HG03108 (cell line): ENCODE results near the gene CCDC87.
"Not testable (repeated sequence)": the region's sequence is repeated elsewhere in the genome, so short reads cannot be mapped to it uniquely, and the experiment has no call there.

Source experiments
- ATAC-seq: cut with Tn5 transposase; IDR thresholded peaks from one replicate; pipeline ENCODE4 v1.9.1; 2021; ENCODE audit warnings: moderate library complexity; ENCODE audit not compliant: unreplicated experiment

The CCDC87 gene

GRCh38 chr11:66592457-66593302, at the start of gene CCDC87, which contains the start of gene CCS:
Gene CCDC87 (minus strand): TSS chr11:66593063. CDS start chr11:66593015, 48 bp downstream.
Gene CCS (plus strand): TSS chr11:66593185. CDS start chr11:66593262, 77 bp downstream.
- peak; percentile 91 for ATAC-seq

DNA sequence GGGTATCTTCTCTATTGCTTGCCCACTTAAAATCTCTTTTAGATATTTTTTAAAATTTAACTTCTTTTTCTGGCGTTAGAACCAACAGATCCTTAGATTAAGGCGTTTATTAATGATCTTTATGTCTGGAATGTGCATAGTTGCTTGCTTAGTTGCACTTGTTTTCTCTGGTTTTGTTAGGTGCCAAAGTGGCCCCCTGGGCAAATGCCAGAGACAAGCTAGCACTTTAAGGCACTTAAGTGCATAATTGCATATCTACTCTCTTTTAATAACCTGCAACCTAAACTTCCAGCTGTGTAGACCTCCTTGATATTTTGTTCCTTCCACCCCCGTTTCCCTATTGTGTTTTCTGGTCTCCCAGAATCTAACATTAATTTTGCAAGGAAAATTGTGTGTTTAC, 49.0 kb upstream of the CCDC87 start:
- ATAC-seq = no peak

DNA sequence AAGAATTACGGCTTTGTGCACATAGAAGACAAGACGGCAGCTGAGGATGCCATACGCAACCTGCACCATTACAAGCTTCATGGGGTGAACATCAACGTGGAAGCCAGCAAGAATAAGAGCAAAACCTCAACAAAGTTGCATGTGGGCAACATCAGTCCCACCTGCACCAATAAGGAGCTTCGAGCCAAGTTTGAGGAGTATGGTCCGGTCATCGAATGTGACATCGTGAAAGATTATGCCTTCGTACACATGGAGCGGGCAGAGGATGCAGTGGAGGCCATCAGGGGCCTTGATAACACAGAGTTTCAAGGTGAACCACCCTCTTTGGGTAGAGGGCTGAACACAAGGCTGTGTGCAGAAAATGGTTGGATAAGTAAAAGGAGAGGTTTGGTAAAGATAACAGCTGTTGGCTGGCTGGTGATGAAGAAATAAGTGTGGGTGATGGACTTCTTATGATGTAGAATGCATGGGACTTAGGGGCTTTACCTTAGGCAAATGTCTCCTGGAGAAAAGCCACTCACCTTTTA, 47.0 kb upstream of the CCDC87 start:
- ATAC-seq = not testable (repeated sequence)

GRCh38 chr11:66639066-66639813, 46.4 kb upstream of the CCDC87 start:
- no peak for ATAC-seq

DNA sequence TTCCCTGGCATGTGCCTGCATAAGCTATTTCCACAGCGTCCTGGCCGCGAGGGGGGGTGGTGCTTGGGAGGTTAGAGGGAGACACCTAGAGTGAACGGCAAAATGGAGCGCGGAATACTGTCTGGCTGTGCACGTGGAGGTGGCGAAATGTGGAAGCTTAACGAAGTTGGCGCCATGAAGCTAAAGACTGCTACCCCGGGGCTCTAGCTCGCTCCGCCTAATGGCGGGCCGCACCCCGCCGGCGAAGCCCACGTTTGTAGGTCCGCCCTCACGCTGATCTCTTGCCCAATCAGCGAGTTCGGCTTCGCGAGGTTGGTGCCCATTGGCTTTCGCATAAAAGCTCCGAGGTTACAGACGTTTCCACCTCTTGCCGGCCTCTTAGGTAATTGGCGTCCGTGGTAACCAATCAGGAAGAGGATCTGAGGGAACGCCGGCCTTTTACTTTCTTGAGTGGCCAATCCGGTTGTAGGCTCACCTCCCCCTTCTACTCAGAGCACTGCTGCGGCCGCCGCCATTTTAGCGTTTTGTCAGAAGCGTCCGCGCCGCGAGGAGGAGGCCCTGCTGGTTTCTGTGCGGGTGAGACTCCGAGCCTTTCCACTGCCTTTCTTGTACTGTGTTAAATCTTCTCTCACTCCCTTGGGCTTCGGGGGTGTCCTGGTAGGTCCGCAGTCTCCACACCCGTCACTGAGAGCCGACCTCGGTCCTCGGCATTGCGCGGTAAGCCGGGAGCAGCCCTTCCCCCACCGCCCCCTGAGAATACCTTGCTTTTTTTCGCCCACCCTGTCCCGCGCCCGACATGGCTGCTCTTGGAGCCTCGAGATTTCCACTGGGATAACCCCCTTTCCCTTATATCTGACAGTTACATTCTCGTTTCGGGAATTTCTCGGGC, 45.6 kb upstream of the CCDC87 start, which contains the start of gene RBM4:
Gene RBM4 (plus strand): TSS at position 527 of the 889 bp plus-strand sequence. CDS start 1,009 bp downstream, outside the sequence.
- ATAC-seq = peak; percentile 96

DNA sequence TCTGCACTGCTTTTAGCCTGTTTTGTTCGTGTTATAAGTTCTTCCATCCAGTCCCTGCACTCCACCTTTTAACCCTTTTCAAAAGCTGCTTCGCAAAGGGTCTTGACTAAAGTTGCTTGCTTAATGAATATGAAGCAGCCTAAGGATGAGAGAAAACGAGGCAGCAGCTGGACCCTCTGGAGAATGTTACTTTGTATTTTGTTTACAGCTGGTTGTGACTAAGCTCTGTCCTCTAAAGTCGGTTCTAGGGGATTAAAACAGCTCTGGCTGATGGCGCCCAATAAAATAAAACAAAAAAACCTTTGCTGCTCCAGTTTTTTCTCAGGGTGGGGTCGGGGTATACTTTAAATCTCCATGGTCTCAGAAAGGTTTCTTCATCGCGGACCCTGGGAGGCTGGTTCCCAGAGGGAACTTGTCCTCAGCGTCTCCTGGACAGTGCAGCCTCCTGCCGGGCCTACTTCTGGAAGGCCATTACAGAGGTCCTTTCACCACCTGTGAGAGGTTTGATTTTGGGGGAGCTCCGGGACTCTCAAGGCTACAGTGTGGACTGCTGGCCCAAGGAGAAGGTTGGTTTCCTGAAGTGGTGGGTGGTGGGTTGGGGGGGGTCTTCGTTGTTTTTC, 44.8 kb upstream of the CCDC87 start:
- no peak for ATAC-seq

GRCh38 chr11:66636411-66636810, 43.5 kb upstream of the CCDC87 start:
- no peak for ATAC-seq

DNA sequence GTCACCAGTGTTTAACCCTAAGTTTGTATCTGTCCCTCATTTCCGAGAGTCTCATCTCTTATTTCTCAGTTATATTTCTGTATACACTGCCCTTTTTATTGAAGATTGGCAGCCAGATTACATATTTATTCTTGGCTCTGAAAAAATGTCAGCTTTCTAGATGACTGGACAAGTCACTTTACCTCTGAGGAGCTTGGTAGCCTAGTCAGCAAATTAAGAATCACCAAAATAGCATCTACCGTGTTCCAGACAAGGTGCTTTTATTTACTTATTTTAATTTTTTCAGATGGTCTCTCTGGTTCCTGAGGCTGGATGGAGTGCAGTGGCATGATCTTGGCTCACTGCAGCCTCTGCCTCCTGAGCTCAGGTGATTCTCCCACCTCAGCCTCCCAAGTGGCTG, 40.1 kb upstream of the CCDC87 start:
- no peak for ATAC-seq

DNA sequence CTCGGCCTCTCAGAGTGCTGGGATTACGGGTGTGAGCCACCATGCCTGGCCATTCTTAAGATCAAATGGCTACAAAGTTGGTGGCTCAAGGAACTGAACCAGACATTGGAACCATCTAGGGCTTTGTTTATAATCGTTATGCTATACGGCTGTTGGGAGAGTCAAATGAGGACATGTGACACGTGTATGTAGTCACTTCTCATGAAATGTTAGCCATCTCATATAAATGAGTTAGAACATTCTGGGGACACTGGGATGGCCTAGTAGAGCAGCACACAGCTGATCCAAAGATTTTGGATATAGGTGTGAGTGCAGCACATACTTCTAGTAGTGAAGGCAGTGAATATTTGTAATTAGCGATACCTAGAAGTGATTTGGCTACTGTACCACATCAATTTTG, 39.0 kb upstream of the CCDC87 start:
- no peak for ATAC-seq

DNA sequence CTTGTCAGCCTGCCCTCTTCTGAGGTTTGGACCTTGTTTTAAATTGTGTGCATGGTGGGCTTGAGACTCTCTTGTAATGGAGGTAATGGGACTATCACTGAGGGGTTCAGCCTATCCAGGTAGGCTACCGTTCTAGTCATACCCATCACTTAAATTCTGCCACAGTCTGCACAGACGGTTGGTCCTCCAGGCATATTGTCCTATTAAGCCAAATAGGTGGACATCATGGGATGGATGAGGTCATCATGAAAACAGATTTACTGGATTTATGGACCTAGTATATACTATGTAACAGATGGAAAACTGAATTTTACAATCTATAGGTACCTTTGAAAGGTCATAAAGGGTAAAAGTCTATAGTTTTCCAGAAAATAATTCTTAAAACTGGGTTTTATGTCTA, 36.5 kb upstream of the CCDC87 start:
- ATAC-seq = no peak

DNA sequence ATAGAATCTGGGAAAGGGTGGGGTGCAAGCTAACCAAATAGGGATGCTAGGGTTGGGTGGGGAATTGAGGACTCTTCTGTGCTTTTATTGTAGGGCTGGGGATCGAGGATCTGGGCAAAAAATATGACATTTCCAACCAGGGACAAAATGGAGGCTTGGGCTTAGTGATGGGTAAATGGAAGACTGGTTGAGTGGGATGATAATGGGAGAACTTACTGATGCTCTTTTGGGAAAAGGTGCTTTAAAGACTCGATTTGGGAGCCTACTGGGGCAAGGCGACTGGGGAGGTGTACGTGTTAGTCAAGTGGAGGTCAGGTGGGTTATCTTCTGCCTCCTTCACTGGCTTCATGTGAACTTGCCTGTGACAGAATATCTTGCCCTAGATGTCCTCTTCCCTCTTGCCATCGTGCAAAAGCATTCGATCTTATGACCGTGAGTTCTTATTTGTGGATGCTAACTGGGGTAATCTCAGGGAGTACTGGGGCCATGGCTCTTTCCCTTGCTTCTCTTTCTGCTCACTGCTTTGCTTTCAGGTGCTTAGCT, 35.3 kb upstream of the CCDC87 start:
- no peak for ATAC-seq

DNA sequence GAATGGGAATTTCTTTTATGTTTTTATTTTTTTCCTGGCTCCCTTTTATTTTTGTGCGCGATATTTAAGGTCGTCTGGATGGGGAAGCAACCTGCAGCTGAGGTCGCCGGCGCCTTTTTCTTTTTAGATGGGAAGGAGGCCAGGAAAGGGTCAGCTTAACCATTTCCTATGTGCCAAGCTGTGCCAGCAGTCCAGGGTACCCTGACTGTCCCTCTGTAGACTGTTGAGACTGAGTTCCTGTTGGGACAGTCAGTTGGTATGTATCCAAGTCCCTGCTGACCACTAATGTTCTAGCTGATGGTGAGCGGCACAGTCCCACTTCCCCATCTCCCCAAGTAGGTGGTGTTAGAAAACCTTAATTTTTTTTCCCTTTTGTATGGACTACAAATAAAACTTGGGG, 34.1 kb upstream of the CCDC87 start:
- no peak for ATAC-seq

GRCh38 chr11:66626382-66626781, 33.5 kb upstream of the CCDC87 start:
- ATAC-seq = no peak

DNA sequence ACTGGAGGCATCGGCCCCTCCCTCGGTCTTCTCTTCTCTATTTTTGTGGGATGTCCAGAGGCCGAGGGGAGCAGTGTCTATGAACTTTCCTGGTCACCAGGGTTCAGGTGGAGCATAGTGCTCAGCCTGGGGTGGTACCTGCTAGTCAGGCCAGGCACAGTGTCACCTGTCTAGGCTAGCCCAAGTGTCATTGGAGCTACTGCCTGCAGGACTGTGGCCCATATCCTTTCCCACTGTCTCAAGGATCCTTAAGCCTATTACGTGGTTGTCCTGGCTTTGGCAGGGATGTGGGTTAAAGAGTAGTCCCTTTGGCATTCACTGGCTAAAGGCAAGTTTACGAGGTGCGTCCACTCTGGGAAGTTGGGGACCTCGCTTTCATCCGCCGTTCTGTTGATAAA, 32.9 kb upstream of the CCDC87 start:
- no peak for ATAC-seq

DNA sequence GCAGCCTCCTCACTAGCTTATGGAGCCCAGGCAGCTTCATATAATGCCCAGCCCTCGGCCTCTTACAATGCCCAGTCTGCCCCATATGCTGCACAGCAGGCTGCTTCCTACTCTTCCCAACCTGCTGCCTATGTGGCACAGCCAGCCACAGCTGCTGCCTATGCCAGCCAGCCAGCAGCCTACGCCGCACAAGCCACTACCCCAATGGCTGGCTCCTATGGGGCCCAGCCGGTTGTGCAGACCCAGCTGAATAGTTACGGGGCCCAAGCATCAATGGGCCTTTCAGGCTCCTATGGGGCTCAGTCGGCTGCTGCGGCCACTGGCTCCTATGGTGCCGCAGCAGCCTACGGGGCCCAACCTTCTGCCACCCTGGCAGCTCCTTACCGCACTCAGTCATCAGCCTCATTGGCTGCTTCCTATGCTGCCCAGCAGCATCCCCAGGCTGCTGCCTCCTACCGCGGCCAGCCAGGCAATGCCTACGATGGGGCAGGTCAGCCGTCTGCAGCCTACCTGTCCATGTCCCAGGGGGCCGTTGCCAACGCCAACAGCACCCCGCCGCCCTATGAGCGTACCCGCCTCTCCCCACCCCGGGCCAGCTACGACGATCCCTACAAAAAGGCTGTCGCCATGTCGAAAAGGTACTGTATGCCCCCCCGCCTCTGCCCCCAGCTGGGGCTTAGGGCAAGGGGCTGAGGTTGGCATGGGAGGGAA, 32.3 kb upstream of the CCDC87 start:
- no peak for ATAC-seq

DNA sequence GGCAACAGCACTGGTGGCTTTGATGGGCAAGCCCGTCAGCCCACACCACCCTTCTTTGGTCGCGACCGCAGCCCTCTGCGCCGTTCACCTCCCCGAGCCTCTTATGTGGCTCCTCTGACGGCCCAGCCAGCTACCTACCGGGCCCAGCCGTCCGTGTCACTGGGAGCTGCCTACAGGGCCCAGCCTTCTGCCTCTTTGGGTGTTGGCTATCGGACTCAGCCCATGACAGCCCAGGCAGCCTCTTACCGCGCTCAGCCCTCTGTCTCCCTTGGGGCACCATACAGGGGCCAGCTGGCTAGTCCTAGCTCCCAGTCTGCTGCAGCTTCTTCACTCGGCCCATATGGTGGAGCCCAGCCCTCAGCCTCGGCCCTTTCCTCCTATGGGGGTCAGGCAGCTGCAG, 31.6 kb upstream of the CCDC87 start:
- ATAC-seq = no peak

DNA sequence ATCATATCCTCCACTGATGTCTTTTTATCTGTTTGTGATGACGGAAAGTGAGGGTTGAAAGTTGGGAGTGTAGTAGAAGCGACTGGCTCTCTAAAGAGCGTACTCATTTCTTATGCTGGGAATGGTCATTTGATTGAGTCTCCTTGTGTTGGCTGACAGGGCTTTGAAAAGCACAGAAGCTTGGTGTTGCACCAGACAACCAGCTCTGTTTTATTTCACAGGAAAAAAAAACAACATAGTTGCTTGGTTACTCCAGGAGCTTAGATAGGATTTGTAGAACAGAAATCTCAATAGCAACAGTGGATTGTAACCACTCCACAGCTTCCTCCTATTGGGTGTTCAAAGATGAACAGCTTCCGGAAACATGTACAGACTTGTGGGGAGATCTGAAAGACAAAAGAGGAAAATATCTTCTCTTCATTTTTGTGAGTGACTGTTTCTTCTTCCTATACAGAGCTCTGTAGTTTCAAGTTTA, 26.3 kb upstream of the CCDC87 start:
- no peak for ATAC-seq

- no peak for ATAC-seq
These were observed 24.4 kb upstream of the CCDC87 start for GRCh38 chr11:66617155-66617834.
